K562 (cell line): ENCODE data around the gene PDLIM4. TPM values are rescaled to one million over a fixed set of nuclear protein-coding genes. Genes with fewer than 3 reads are reported as not detected.

Source experiments
- ATAC-seq: fragments of 200-7000 bp; cut with Tn5 transposase; 3 replicates; pipeline ENCODE4 v1.9.1; 2020; ENCODE audit warnings: moderate library complexity
- Bru-seq: library from RNA; stranded (reverse); fragments of 400-500 nt; gene quantifications from one replicate; lab custom pipeline; 2021; lab: Mats Ljungman, UMichigan
- BruChase-seq, 2 experiments: library from RNA; stranded (reverse); fragments of 400-500 nt; gene quantifications; one replicate each; lab custom pipeline; 2021; lab: Mats Ljungman, UMichigan
- BruUV-seq: library from RNA; stranded (reverse); fragments of 400-500 nt; replicated peaks from 2 replicates; lab custom pipeline; 2021; lab: Mats Ljungman, UMichigan
- CTCF ChIA-PET: fragments of 300-600 bp; formaldehyde crosslinking; extraction: SDS; loops from one replicate; lab custom pipeline; 2021; ENCODE audit warnings: low intra/inter-chr PET ratio; lab: Yijun Ruan, JAX
- POLR2A ChIA-PET: fragments of 300-600, 350-650 bp; sonication (Branson Sonifier 250); formaldehyde crosslinking; extraction: SDS; loops from one replicate; lab custom pipeline; 2021; ENCODE audit warnings: antibody characterized with exemption, inconsistent platforms; lab: Yijun Ruan, JAX
- DNase-seq, 4 experiments: peaks; one replicate each; pipeline versions ENCODE4 v3.0.0 to v3.0.0-alpha.2; 2011 to 2018; ENCODE audit warnings: low spot score in 3 of 4, mixed read lengths in 3 of 4; ENCODE audit errors: extremely low read depth in 1 of 4
- FAIRE-seq: peaks from 2 replicates; lab custom pipeline; 2011; peaks lifted over from hg19 to GRCh38; lab: Jason Lieb, UNC
- H2AFZ ChIP-seq: 2 replicates; pipeline ENCODE4 v1.6.0; 2011; ENCODE audit warnings: low read depth, low read length, control low read depth, inconsistent platforms
- H3K27ac ChIP-seq: fragments of 200-600 bp; 3 replicates; pipeline ENCODE4 v1.8.0; 2011; ENCODE audit warnings: low read depth, mild to moderate bottlenecking, control low read depth, inconsistent platforms, low read length, moderate library complexity, mixed read lengths; ENCODE audit errors: extremely low read depth
- H3K27me3 ChIP-seq, 2 experiments: fragments of 300-600 bp in 1 of 2; 2 replicates in 1 of 2; 3 replicates in 1 of 2; pipeline versions ENCODE4 v1.6.0 to v1.8.0; 2011; ENCODE audit warnings: inconsistent platforms in 2 of 2, low read length in 2 of 2, mild to moderate bottlenecking in 1 of 2, mixed read lengths in 1 of 2, moderate library complexity in 1 of 2; ENCODE audit not compliant: control insufficient read depth in 2 of 2, insufficient read depth in 2 of 2
- H3K36me3 ChIP-seq: fragments of 300-600 bp; 3 replicates; pipeline ENCODE4 v1.8.0; 2011; ENCODE audit warnings: mild to moderate bottlenecking, low read length, inconsistent platforms; ENCODE audit not compliant: control insufficient read depth, insufficient read depth
- H3K4me1 ChIP-seq, 2 experiments: fragments of 200-600 bp in 1 of 2; replicated peaks in 1 of 2; 2 replicates in 1 of 2; 3 replicates in 1 of 2; pipeline versions ENCODE4 v1.5.1 to v1.8.0; 2011; ENCODE audit warnings: inconsistent platforms in 2 of 2, low read length in 2 of 2, mild to moderate bottlenecking in 1 of 2, mixed read lengths in 1 of 2, moderate library complexity in 1 of 2; ENCODE audit not compliant: control insufficient read depth in 2 of 2, insufficient read depth in 2 of 2
- H3K4me2 ChIP-seq: 2 replicates; pipeline ENCODE4 v1.6.1; 2011; ENCODE audit warnings: low read length, control low read depth, inconsistent platforms, mixed read lengths; ENCODE audit not compliant: insufficient read depth
- H3K4me3 ChIP-seq: fragments of 200-600 bp; sonication (generic), shearing (Covaris generic); 2 replicates; pipeline ENCODE4 v1.5.1; 2016; ENCODE audit warnings: control low read depth, inconsistent platforms
- H3K79me2 ChIP-seq: fragments of 200-600 bp; 3 replicates; pipeline ENCODE4 v1.8.0; 2011; ENCODE audit warnings: low read length, inconsistent platforms; ENCODE audit not compliant: control insufficient read depth, insufficient read depth
- H3K9ac ChIP-seq, 2 experiments: 2 replicates each; pipeline versions ENCODE4 v1.6.0 to v1.6.1; 2011; ENCODE audit warnings: low read depth in 2 of 2, low read length in 2 of 2, control low read depth in 1 of 2, inconsistent platforms in 1 of 2, mild to moderate bottlenecking in 1 of 2, mixed read lengths in 1 of 2; ENCODE audit not compliant: insufficient read depth in 1 of 2
- H3K9me1 ChIP-seq: one replicate; pipeline ENCODE4 v1.6.0; 2011; ENCODE audit warnings: inconsistent platforms, mild to moderate bottlenecking, low read length, moderate library complexity; ENCODE audit not compliant: control insufficient read depth, insufficient read depth
- H3K9me3 ChIP-seq: replicated peaks from 2 replicates; pipeline ENCODE4 v1.5.1; 2011; ENCODE audit warnings: low read depth, low read length, inconsistent platforms; ENCODE audit not compliant: control insufficient read depth, insufficient read depth
- H4K20me1 ChIP-seq: replicated peaks from 2 replicates; pipeline ENCODE4 v1.6.1; 2011; ENCODE audit warnings: low read length, inconsistent platforms, mixed read lengths; ENCODE audit not compliant: control insufficient read depth, insufficient read depth
- FOXK1 ChIP-seq: sonication (generic); formaldehyde crosslinking; IDR thresholded peaks from 2 replicates; pipeline ENCODE4 v1.8.0; 2022; ENCODE audit warnings: missing genetic modification reagents, mild to moderate bottlenecking, borderline replicate concordance
- MAFG ChIP-seq: fragments of 450-650 bp; conservative IDR thresholded peaks from 2 replicates; pipeline ENCODE4 v1.6.1; 2016; ENCODE audit warnings: missing genetic modification characterization, missing compliant biosample characterization
- SAFB ChIP-seq: fragments of 200-400 bp; formaldehyde crosslinking; IDR thresholded peaks from 2 replicates; pipeline ENCODE4 v1.6.1; 2017; ENCODE audit warnings: low read depth, low read length, borderline replicate concordance
- SMARCA5 ChIP-seq: fragments of 450-650 bp; IDR thresholded peaks from 2 replicates; pipeline ENCODE4 v1.6.1; 2016
- TCF7L2 ChIP-seq: fragments of 150-350 bp; IDR thresholded peaks from 2 replicates; pipeline ENCODE4 v1.6.1; 2016; ENCODE audit warnings: low read depth, mild to moderate bottlenecking, low read length, moderate library complexity
- ZBTB34 ChIP-seq: fragments of 250-450 bp; sonication (Bioruptor Pico); IDR thresholded peaks from 2 replicates; pipeline ENCODE4 v1.8.0; 2021; ENCODE audit warnings: mild to moderate bottlenecking, moderate library complexity
- ZFX ChIP-seq: sonication (generic); formaldehyde crosslinking; IDR thresholded peaks from 2 replicates; pipeline ENCODE4 v1.8.0; 2022; ENCODE audit warnings: mild to moderate bottlenecking, missing genetic modification reagents, moderate library complexity
- ZNF431 ChIP-seq: sonication (generic); formaldehyde crosslinking; IDR thresholded peaks from 2 replicates; pipeline ENCODE4 v1.8.0; 2022; ENCODE audit warnings: mild to moderate bottlenecking, missing genetic modification reagents
- WGBS: fragments of 100-300 bp; shearing (Covaris generic); methylation state at CpG from one replicate; pipeline ENCODE4 v1.1.6; 2016; ENCODE audit warnings: low coverage, mixed read lengths; ENCODE audit not compliant: insufficient coverage; ENCODE audit errors: missing lambda C conversion rate; 5-methylcytosine and 5-hydroxymethylcytosine counted together
- in situ Hi-C: fragments of 300-500 bp; cut with MboI; formaldehyde crosslinking; loops from 4 replicates; pipeline ENCODE4 v1.15.0; 2018; ENCODE audit warnings: inconsistent platforms, mixed read lengths
- intact Hi-C: fragments of 100-400 bp; cut with micrococcal nuclease; formaldehyde crosslinking; loops from 2 replicates; pipeline ENCODE4 v1.14.2; 2022
- long read RNA-seq, 3 experiments: library from polyadenylated mRNA in 2 of 3; library from RNA in 1 of 3; unstranded in 2 of 3; stranded (forward) in 1 of 3; transcript quantifications; one replicate each; pipeline ENCODE4 v2.0.0, GENCODE V29; 2019 to 2022
- polyA minus RNA-seq, 3 experiments: library from RNA; depleted of rRNA, polyadenylated mRNA; stranded (reverse); fragments of >200 nt; gene quantifications; 2 replicates each; pipeline ENCODE4 v1.2.3, GENCODE V29; 2011
- polyA plus RNA-seq, 8 experiments: library from polyadenylated mRNA; depleted of rRNA in 4 of 8; stranded (reverse) in 5 of 8; unstranded in 3 of 8; fragments of >200 nt; fragmentation: Nextera tagmentation in 2 of 8; fragmentation: Illumina TruSeq in 1 of 8; extraction: Ambion mirVana in 2 of 8; extraction: Trizol in 1 of 8; gene quantifications; 2 replicates each; pipeline versions ENCODE4 v1.2.1 to v1.2.3, GENCODE V29; 2011 to 2014; ENCODE audit warnings: inconsistent platforms in 1 of 8, missing spikeins in 1 of 8
- total RNA-seq, 7 experiments: library from RNA; depleted of rRNA in 6 of 7; stranded (reverse); fragments of >200 nt in 6 of 7; fragmentation: Illumina TruSeq in 2 of 7; extraction: Trizol in 2 of 7; gene quantifications; 2 replicates each; pipeline versions ENCODE4 v1.2.1 to v1.2.3, GENCODE V29; 2011 to 2021; ENCODE audit warnings: low replicate concordance in 1 of 7
- TF ChIP-seq, protein P1 (sequence below), 2 experiments: fragments of 450-650 bp in 1 of 2; sonication (generic) in 1 of 2; formaldehyde crosslinking in 1 of 2; IDR thresholded peaks in 1 of 2; conservative IDR thresholded peaks in 1 of 2; 2 replicates each; pipeline versions ENCODE4 v1.6.1 to v1.8.1; 2016 to 2023; ENCODE audit warnings: mild to moderate bottlenecking in 2 of 2, moderate library complexity in 2 of 2, inconsistent platforms in 1 of 2, missing genetic modification reagents in 1 of 2
- TF ChIP-seq, protein P2 (sequence below): fragments of 250-450 bp; sonication (Bioruptor Pico); IDR thresholded peaks from 2 replicates; pipeline ENCODE4 v1.6.1; 2021; ENCODE audit warnings: mild to moderate bottlenecking

The PDLIM4 gene, protein sequence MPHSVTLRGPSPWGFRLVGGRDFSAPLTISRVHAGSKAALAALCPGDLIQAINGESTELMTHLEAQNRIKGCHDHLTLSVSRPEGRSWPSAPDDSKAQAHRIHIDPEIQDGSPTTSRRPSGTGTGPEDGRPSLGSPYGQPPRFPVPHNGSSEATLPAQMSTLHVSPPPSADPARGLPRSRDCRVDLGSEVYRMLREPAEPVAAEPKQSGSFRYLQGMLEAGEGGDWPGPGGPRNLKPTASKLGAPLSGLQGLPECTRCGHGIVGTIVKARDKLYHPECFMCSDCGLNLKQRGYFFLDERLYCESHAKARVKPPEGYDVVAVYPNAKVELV
- 15.3 and 55.6 TPM in 2 replicates for total RNA-seq (2011; cell fraction: chromatin; rRNA removed; ENCODE audit: low replicate concordance)
- 40.3 and 43.7 TPM in 2 replicates for total RNA-seq (2011; cell fraction: nucleolus; rRNA removed)
- 22.2 and 23.8 TPM in 2 replicates for total RNA-seq (2011; cell fraction: nucleoplasm; rRNA removed)
- total RNA-seq (2014; rRNA removed) (13.1 and 22.8 TPM in 2 replicates), total RNA-seq (2014; rRNA removed; fragmentation: Illumina TruSeq; extraction: Trizol) (3.5 and 4.5 TPM in 2 replicates), total RNA-seq (2015; rRNA removed; fragmentation: Illumina TruSeq; extraction: Trizol) (12.1 and 12.3 TPM in 2 replicates), total RNA-seq (2021) (31.5 and 32.8 TPM in 2 replicates), polyA plus RNA-seq (2011; rRNA removed) (13.6 and 17.2 TPM in 2 replicates), polyA plus RNA-seq (2014; fragmentation: Illumina TruSeq; extraction: Trizol) (28.9 and 44.6 TPM in 2 replicates), polyA plus RNA-seq (2014; fragmentation: Nextera tagmentation; extraction: Ambion mirVana) (under 1 TPM; 0.28 to 0.73 TPM), polyA plus RNA-seq (2014; rRNA removed) (14.0 and 21.3 TPM in 2 replicates), polyA minus RNA-seq (2011; rRNA and poly(A)+ RNA removed) (3.7 and 7.8 TPM in 2 replicates), Bru-seq, nascent RNA (percentile 62 among the genes with signal in this experiment), BruChase-seq, experiment 1, labeled RNA remaining after a 2-hour chase (percentile 49 among the genes with signal in this experiment), BruChase-seq, experiment 2, labeled RNA remaining after a 6-hour chase (percentile 50 among the genes with signal in this experiment)
- polyA plus RNA-seq (2011; cell fraction: cytosol; rRNA removed) = 29.6 and 178 TPM in 2 replicates
- 34.4 and 101 TPM in 2 replicates for polyA plus RNA-seq (2011; cell fraction: nucleus; rRNA removed)
- polyA plus RNA-seq (2012) = 25.0 and 31.0 TPM in 2 replicates
- 29.4 and 30.8 TPM in 2 replicates for polyA minus RNA-seq (2011; cell fraction: cytosol; rRNA and poly(A)+ RNA removed)
- polyA minus RNA-seq (2011; cell fraction: nucleus; rRNA and poly(A)+ RNA removed) = 19.0 and 26.5 TPM in 2 replicates
- long read RNA-seq, experiment 1, transcript PDLIM4-201 (7 exons, 2,282 nt) = major isoform, 128 of 159 reads
- long read RNA-seq, experiment 1, partial matches to known transcripts = 11 of 159 reads
- long read RNA-seq, experiment 1, other reads (novel, unspliced or antisense) = 19 of 159 reads
- long read RNA-seq, experiment 2, transcript PDLIM4-201 (7 exons, 2,282 nt) = major isoform, 52 of 76 reads
- long read RNA-seq, experiment 2, partial matches to known transcripts = 4 of 76 reads
- long read RNA-seq, experiment 2, other reads (novel, unspliced or antisense) = 19 of 76 reads
- long read RNA-seq, experiment 3, transcript PDLIM4-201 (7 exons, 2,282 nt) = major isoform, 53 of 54 reads
- long read RNA-seq, experiment 3, partial matches to known transcripts = 0 of 54 reads
- long read RNA-seq, experiment 3, other reads (novel, unspliced or antisense) = 1 of 54 reads

GRCh38 chr5:132257131-132258101, at the start of gene PDLIM4:
Gene PDLIM4 (plus strand): TSS chr5:132257696. CDS start chr5:132257735, 39 bp downstream.
- 0 out of 2 replicates have a peak, but pooled peaks cover 4% of the 10 kb centered on the region for H4K20me1 ChIP-seq
- H3K27me3 ChIP-seq = no peaks in the 10 kb centered on the region
- no peak for FAIRE-seq
- 41% methylated on average over 28 of the region's 88 CpGs for WGBS
- H3K9me3 ChIP-seq = no peaks in the 10 kb centered on the region; the same call in 1 of the 2 replicates
- peak within 1 kb of the TSS; percentile 74 for H3K4me2 ChIP-seq
- H3K4me1 ChIP-seq = peaks cover 33 to 51% of the 10 kb centered on the region in 2 experiments
- CTCF ChIA-PET = no interaction called here
- DNase-seq = peak; percentile 56 to 85 (median 75)
- H3K9me1 ChIP-seq = no peaks in the 10 kb centered on the region
- POLR2A ChIA-PET = interaction anchor here (0.8 kb wide), 1 partner anchor 49 kb away, joined by 5 read pairs; no protein-coding TSS in a partner anchor
- H3K9ac ChIP-seq = peak within 1 kb of the TSS; percentile 72 to 93
- in situ Hi-C loops (no loop called here), intact Hi-C loops (no loop called here)
- H3K36me3 ChIP-seq = peaks cover 14% of the 10 kb centered on the region; the same call in 2 of the 3 replicates
- H2AFZ ChIP-seq = peak within 1 kb of the TSS; percentile 87
- peak within 1 kb of the TSS; percentile 74 for H3K27ac ChIP-seq
- peak; percentile 57 for ATAC-seq
- no TSS peak for BruUV-seq
- peak within 1 kb of the TSS; percentile 63 for H3K4me3 ChIP-seq
- H3K79me2 ChIP-seq = peaks cover 36% of the 10 kb centered on the region
- TF ChIP-seq SMARCA5 (0 out of 2 replicates have a peak, but pooled peaks have one; percentile 32), TCF7L2 (no peak), FOXK1 (CRISPR knock-in tag) (no peak), MAFG (no peak), SAFB (0 out of 2 replicates have a peak, but pooled peaks have one; percentile 46), ZBTB34 (CRISPR knock-in tag) (no peak), ZNF431 (CRISPR knock-in tag) (no peak), ZFX (CRISPR knock-in tag) (peak; percentile 65)
- TF ChIP-seq, protein P1, sequence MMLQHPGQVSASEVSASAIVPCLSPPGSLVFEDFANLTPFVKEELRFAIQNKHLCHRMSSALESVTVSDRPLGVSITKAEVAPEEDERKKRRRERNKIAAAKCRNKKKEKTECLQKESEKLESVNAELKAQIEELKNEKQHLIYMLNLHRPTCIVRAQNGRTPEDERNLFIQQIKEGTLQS (IDR thresholded peaks at IDR 0.05) = no peak
- TF ChIP-seq, protein P1 (CRISPR knock-in tag; conservative IDR thresholded peaks at IDR 0.05) = no peak
- TF ChIP-seq, protein P2, sequence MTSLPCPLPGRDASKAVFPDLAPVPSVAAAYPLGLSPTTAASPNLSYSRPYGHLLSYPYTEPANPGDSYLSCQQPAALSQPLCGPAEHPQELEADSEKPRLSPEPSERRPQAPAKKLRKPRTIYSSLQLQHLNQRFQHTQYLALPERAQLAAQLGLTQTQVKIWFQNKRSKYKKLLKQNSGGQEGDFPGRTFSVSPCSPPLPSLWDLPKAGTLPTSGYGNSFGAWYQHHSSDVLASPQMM (CRISPR knock-in tag) = no peak
